Left renal pelvis (tissue), 4 donors: ENCODE measurements around the gene KCNK10. TPM values are rescaled to one million over a fixed set of nuclear protein-coding genes. Genes with fewer than 3 reads are reported as not detected.
"Not testable (repeated sequence)": the region's sequence is repeated elsewhere in the genome, so short reads cannot be mapped to it uniquely, and the experiment has no call there.

Source experiments
- DNase-seq, 4 donors: peaks; one replicate each; pipeline ENCODE4 v3.0.0-alpha.2; 2013; ENCODE audit warnings: low read depth in 4 of 4, low spot score in 3 of 4
- polyA plus RNA-seq, 4 donors: library from polyadenylated mRNA; unstranded; fragments of 120-200 nt; gene quantifications; one replicate each; pipeline ENCODE4 v1.2.1, GENCODE V29; 2013; ENCODE audit not compliant: insufficient read length in 4 of 4

The KCNK10 gene
- polyA plus RNA-seq, 4 donors: 0.13 to 0.24 (median 0.22) TPM

- DNase-seq: no peak
These were observed 50.4 kb downstream of the KCNK10 start for GRCh38 chr14:88272390-88273269.

GRCh38 chr14:88271205-88271604 lies 51.9 kb downstream of the KCNK10 start:
- no peak for DNase-seq

DNA sequence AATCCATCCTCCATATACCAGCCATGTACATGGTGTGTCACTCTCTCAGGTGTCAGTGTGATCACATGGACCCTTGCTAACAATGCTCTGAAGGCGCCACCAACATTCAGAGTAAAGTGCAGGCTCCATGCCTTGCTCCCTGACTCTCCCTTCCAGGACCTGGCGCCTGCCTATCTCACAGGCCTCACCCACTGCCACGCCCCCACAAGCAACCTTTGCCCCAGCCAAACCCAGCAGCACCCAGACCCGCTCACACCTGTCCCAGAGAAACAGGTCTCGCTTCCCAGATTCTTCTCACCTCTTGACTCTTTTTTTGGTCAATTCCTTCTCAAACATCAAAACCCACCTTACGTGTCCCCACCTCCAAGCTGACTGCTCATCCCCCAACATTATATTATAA lies 52.3 kb downstream of the KCNK10 start:
- DNase-seq: no peak

DNA sequence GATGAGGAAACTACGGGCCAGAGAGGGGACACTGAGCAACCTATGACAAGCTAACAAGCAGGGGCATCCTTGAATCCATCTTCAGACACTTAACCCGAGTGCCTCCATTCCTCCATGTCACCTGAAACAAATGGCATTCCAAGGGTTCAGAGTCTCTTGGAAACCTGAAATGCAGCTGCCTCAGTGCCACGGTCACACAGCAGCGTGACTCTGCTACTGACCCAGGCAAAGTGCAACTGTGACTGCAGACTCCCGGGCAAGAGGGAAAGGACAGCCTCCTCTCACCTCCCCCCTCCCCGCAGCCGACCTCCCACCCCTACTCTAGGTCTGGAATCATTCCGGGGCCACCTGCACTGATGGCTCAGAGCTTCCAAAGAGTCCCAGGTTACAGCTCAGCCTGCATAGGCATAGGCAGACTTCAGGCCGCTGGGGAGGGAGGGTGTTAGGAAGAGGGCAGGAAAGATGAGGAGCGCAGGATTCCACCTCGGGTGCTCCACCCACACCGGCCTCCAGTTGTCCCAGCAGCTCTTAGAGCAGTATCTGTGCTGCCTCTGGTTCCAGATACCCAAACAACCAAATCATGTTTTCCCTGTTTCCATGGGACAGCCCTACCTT lies 53.2 kb downstream of the KCNK10 start:
- no peak for DNase-seq

GRCh38 chr14:88266474-88266873 lies 56.6 kb downstream of the KCNK10 start:
- DNase-seq: no peak

- no peak for DNase-seq
These were observed 59.0 kb downstream of the KCNK10 start for GRCh38 chr14:88264116-88264515.

DNA sequence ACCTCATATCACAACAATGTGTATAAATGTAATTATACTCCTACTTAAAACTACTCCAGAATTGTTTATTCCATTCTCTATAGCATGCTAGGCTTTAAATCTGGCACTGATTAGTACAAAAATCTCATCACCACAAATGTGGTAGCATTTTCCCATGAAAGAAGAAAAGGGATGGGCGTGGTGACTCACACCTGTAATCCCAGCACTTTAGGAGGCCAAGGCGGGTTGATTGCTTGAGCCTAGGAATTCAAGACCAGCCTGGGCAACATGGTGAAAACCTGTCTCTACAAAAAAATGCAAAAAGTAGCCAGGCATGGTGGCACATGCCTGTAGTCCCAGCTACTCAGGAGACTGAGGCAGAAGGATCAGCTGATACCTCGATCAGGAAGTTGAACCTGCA lies 61.8 kb downstream of the KCNK10 start:
- DNase-seq: not testable (repeated sequence)

GRCh38 chr14:88258021-88258420 lies 65.0 kb downstream of the KCNK10 start:
- no peak for DNase-seq

DNA sequence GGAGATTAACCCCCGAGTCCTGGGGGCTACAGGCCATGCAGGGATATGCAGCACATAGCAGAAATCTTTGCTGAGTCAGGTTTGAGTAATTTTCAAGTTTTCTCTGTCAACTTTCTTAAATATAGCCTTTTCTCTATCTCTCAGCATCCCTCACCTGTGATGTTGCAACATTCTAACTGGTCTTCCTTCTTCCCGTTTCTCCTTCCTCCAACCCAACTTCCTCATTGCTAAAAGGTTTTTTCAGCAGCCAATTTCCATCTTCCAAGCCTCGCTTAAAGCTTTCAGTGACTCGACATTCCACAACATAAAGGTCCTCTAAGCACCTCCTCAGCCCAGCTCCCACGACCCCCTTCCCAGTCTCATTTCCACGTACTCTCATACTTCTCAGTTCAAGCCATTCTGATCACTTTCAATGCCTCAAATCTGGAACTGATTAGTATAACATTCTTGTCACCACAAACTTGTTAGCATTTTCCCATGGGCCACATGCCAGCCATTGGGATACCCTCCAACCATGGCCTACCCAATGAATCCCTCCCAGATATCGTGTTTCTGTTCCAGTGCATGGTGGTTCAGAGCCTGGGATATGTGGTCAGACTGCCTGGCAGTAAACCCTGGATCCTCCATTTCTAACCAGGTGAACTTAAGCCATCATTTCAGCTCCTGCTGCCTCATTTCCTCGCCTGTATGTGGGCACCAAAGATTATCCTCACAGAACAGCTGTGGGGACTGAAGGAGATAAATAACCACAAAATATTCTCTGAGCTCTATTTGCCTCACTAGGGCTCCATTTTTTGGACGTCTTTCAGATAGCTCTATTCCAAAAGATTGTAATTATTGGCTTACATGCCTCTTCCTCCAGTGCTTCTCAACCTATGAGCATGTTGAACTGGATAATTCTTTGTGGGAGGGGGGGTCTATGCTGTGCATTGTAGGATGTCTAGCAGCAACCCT lies 65.8 kb downstream of the KCNK10 start:
- DNase-seq: no peak

DNA sequence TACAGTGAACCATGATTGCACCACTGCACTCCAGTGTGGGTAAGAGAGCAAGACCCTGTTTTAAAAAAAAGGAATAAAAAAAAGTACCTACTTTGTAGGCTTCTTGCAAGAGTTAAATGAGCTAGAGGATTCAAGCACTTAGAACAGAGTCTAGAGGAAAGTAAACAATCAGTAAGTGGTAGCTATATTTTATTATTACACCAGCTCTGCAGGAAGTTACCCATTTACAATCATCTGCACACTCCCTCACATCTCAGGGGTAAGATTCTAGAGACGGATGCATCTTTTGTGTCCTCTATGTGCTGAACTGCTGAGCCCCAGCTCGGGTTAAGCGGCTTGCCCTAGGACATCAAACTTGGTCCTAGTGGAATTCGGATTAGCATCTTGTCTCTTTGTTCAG lies 67.3 kb downstream of the KCNK10 start:
- DNase-seq: no peak

GRCh38 chr14:88255196-88255595 lies 67.9 kb downstream of the KCNK10 start:
- no peak for DNase-seq

DNA sequence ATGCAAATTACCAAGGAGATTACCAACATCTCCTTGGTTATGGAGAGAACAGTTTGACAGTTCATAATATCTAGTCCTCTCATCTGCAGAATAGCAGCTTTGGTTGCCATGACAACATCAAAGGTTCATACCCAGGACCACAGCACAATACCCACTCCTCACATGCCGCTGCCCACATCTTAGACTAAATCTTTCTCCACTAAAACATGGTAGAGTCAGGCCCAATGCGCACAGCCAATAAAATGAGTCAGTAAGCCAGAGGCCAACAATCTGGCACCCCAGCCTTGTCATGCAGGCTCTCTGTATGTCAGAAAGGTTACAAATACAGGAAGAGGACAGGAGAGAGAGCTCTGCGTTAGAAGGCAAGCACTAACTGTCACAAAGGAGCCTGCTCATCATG lies 70.6 kb downstream of the KCNK10 start:
- no peak for DNase-seq

DNA sequence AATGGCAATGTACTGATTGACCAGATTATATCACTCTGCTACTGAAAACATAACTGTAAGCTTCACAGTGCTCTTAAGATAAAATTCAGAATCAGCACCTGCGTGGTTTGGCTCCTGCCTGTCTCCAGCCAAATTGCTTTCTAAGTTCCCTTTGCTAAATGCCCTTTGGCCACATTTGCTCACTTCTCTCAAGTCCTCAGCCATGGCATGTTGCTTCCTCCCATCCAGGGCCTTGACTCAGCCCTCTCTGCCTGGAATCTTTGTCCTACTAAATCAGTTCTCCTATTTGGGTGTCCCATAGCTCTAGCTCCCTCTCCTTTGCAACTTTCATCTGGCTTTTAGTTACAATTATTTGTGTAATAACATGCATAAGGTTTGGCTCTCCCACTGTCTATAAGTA lies 71.4 kb downstream of the KCNK10 start:
- DNase-seq: no peak

GRCh38 chr14:88249266-88249665 lies 73.8 kb downstream of the KCNK10 start:
- no peak for DNase-seq

- no peak for DNase-seq
These were observed 74.5 kb downstream of the KCNK10 start for GRCh38 chr14:88248606-88249005.

DNA sequence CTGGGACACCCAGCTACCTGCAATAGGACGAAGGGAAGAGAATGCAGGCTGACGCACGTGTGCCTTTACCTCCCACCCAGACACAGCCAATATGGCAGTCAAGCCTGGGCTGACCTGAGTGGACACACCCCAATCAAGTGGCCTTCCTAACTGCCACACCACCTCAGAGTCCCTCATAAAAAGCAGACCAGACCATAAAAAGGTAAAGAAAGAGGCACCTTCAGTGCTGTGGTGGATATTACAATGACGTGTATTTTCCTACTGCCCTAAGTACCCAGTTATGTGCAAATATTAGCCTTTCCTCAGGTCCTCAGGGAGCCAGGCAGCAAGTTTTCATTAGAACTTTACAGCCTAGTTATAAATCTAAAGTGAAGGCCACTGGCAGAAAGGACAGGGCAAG lies 75.8 kb downstream of the KCNK10 start:
- DNase-seq: no peak

DNA sequence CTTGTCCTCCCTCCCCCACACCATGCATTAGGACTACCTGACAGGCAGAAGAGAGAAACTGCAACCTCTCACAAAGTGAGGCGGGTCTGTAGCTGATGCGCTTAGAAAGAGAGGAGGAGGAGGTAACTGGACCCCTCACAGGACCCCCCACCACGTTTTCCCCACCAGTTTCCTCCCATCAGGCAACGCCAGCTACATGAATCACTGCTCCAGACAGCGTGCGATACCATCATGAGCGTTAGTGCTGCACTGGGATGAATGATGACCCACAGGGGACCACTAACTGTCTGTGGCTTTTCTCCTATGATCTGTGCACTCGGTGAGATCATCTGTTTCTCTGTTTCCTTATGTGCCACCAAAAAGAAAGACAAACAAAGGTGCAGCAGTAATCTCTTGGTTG lies 77.7 kb downstream of the KCNK10 start:
- DNase-seq: peak in 3 of 4 donors; percentile 3 to 29 (median 6)

DNA sequence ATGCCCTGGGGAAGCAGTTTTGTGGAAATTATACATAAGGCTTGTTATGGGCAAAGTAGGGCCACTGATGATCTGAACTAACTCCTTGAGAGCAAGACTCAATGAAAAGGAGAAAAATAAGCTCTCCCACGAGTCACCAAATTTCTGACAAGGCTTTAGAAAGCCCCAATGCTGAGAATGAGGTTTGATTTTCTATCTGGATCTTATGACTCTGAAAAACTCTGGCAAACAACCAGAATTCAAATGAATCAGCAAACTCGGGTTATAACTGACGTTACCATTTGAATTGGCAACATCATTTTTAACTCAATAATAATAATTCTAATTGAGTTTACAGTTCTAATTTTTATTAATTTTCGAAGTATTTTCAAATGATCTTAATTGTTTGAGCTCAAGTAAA lies 79.1 kb downstream of the KCNK10 start:
- no peak for DNase-seq

DNA sequence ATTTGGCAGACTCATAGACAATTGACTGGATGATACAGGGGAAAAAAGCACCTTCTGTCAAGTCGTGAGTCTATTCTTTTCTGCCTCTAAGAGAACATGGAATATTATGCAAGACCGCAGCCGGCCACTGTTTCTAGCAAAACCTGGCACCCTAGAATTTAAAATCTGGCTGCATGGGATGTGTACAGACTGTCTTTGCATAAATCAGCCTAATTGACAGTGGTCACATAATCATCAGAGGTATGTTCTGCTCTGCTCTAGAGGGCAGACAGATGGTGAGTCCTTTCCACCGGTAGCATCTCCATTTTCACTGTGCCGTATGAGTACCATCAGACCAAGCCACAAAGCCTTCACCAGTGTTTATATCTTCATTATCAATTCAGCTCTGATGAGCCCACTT lies 80.6 kb downstream of the KCNK10 start:
- no peak for DNase-seq

DNA sequence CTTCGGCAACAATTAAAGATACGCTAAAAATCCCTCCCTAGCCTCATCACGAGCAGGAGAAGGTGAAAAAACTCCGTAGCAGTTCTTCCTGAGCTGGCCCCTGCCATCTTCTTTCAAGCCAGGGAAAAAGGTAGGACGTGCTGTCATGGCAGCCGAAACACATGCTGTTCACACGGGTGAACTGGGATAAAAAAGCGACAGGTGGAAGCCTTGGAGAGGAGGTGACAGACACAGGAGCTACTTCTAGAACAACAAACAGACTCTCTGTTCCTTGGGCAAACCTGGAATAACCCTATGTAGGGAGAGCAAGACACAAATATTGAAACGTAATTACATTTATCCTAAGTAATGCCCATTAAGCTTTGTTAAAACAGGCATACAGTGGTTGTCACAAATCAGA lies 81.3 kb downstream of the KCNK10 start:
- DNase-seq: no peak

DNA sequence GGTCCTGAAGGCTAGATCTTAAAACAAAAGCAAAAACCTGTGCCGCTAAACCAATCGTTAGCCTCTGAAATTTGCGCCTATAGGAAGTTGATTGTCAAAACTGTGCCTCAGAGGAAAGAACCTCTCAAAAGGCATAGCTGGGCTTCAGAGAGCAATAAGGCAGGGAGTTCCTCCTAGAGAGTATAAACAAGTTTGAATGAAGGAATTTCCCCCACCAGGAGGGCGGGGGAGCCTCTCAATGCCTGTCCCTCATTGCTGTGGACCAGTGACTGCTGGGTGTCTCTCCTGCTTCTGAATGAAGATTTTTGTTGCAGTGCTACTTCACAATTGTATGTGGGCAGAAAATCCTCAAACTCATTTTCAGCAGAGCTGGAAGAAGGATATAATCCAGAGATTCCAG lies 88.6 kb downstream of the KCNK10 start:
- DNase-seq: no peak
